Measurements from ENCODE around the gene CHST9.

The CHST9 gene

DNA sequence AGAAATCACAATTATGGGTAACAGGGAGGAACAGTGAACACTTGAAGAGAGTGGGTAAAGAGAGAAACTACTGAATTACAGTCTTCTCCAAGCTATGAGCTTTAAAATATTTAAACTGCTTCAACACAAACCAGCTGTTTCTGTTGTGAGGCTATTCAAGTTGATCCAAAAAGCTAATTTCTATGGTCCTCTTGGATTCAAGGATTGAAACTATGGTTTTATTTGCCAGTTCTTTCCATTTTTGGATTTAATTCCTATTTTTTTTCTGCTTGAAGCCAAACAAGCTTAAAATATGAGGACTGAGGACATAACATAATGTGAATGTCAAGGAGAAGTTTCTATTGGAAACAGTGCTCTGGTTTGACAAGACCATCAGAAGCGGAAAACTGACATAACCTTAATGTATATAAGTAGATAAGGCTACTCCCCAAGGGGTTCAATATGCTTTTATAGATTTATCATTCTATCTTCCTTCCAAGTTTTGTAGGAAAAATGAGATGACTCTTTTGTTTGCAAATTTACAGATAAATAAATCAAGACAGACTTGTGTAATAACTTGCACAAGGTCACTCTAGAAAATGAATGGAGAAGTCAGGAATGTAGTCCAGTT is 258.9 kb downstream of the CHST9 start:
- no peak for DNase-seq

DNA sequence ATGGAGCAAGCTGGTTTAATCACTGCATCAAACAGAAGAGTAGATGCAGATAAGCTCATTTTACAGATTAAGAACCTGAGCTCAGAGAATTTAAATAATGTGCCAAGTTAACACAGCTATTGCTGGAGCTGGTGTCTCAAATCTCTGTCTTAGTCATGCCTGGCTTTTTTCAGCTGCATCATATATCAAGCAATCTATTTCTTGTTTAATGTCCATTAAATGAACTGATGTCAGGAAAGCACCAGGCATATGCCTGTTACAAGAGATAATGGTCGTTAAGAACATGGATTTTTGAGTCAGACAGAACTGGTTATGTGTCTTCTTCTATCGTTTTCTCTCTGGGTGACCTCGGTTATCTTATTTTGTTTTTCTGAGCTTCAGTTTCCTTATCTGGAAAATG is 259.8 kb downstream of the CHST9 start:
- no peak for DNase-seq

DNA sequence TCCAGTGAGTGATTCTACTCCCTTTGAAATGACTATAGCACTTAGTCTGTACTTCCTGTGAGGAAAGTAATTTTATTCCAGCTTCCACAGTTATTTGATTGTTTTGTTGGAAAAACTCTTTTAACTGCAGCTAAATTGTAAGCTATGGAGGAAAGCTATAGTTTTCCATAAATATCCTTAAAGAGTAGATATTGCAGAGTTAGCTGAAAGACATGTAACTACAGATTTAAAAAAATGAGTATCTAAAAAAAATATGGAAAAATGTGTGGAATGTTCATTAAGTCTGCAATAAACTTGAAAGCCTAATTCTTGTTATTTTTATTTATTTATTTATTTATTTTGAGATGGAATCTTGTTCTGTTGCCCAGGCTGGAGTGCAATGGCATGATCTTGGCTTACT is 262.8 kb downstream of the CHST9 start:
- no peak for DNase-seq

- no peak for DNase-seq
Measured at GRCh38 chr18:26920644-26921043, 264.5 kb downstream of the CHST9 start.

DNA sequence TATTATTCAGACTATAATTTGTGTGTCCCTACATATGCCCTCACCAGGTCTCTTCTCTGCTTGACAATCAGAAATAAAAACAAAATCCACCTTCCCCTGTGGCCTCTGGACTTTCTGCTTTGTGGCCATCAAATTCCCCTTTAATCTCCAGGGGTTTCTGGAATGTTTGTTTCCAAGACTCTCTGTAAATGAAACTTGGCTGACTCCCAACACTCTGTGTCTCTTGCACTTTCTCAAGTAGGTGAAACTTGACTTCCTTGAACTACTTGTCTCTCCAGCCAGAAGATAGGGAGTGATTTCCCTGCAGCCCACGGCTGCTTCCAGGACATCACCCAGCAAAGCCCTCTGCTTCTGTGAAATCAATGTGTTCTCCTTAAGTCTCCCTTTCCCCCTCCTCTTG is 265.5 kb downstream of the CHST9 start:
- DNase-seq = no peak

DNA sequence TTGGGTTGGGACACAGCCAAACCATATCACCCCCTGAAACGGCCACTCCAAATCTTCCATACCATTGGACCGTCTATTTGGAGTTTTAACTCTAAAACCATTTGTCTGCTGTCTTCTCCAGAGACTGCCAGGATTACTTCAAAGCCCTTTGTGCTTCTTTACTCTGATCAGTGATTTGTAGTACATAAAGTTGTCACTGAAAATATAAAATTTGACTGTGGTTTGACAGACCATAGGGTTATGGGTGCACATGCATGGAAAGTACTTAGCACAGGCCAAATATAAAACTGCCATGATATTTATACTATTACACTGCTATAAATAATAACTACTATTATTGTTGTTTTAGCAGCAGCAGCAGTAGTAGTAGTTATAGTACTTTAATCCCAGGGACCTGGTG is 265.9 kb downstream of the CHST9 start:
- DNase-seq = no peak

DNA sequence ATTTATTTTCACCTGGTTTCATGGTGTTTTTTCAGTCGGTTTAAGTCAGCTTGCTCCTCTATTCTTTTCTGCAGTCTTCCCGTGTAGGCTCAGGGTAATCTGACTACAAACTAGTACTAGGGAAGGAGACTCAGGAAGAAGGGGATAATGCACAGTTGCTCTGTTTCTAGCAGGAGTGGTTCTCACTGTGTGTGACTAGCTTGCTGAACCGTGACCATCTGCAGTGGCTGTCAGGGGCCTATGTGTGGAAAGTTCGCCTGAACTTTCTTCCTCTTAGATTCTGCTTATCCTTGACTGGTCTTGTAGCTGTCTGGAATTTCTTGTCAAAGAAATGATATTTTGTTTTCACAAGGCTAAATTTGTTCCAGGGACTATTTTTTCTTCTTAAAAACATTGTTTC is 273.3 kb downstream of the CHST9 start:
- DNase-seq = no peak

- no peak for DNase-seq
Measured at GRCh38 chr18:26909599-26910290, 275.4 kb downstream of the CHST9 start.

DNA sequence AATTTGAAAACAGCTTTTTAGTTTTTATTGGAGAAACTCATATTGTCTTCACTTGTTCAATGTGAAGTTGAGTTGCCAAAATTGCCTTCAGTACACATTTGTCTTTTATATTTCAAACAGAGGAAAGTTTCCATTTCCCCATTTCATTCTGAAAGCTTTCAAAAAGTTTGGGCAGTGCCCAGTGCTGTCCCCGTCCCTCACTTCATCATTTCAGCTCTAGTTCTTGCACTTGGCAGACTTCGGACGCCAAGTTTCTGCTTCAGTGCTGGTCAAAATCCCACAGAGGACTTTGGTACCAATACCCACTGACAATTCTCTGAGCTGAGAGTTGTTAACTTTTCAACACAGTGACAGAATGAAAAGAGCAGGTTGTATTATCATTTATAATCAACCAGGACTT is 276.2 kb downstream of the CHST9 start:
- no peak for DNase-seq

DNA sequence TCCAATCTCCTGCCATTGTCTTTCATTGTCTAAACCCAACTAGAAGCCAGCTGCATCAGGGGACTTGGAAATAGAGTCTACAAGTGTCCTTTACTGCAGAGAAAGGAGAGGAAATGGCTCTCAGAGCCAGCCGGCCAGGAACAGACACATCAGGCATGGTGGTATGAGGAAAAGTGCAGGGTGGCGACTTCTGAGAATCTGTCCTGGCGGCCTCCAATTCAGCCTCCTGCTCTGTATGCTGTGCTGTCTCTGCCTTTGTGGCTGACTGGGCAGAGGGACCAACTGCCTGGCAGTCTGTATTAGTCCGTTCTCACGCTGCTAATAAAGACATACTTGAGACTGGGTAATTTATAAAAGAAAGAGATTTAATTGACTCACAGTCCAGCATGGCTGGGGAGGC is 282.8 kb downstream of the CHST9 start:
- no peak for DNase-seq

- no peak for DNase-seq
Measured at GRCh38 chr18:26901020-26901419, 284.1 kb downstream of the CHST9 start.

- DNase-seq = no peak
Measured at GRCh38 chr18:26894426-26894825, 290.7 kb downstream of the CHST9 start.

GRCh38 chr18:26893996-26894395 is 291.1 kb downstream of the CHST9 start:
- no peak for DNase-seq

- no peak for DNase-seq
Measured at GRCh38 chr18:26888259-26888658, 296.8 kb downstream of the CHST9 start.

DNA sequence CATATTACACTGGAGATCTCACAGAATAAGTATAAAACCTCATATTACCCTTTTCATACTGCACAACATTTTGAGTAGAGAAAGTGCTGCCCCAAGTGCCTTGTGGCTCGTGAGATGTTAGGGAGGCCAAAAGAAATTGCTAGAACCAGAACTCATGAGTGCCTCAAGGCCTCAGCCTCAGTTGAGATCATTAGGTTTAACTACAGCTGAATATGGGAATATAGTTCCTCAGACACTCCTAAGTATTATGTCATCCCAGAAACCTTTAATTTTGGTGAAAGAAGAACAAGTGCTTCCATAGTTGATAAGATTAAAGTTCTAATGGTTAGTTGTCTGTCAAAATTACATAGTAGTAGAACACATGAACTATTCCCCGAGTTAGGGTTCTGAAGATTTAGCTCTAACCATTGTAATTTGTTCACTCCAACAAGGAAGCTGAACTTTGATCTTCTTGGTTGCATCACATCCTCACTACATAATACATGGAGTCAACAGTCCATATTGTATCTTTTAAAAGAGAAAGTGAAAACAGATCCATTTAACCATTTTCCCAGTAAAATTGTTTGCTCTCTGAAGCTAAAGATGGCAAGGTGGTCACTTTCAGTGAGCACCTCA is 310.0 kb downstream of the CHST9 start:
- no peak for DNase-seq

GRCh38 chr18:26874283-26874682 is 310.8 kb downstream of the CHST9 start:
- DNase-seq = no peak

DNA sequence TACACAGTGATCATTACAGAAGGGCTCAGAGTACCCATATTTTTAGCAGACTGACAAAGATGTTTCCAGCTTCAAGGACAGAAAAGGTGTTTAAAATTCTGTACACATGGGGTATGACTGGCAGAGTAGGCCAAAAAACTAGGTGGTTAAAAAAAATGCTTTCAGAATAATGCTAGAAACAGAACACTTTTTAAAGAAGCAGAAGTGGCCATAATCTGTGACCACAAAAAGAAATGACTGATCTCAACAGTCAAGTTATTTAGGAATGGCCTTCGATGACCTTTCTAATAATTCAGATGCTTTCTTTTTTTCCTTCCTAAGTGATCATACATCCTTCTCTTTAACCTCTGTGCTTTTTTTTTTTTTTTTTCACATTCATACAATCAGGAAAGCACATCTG is 315.5 kb downstream of the CHST9 start:
- no peak for DNase-seq

- no peak for DNase-seq
Measured at GRCh38 chr18:26868968-26869586, 316.0 kb downstream of the CHST9 start.

DNA sequence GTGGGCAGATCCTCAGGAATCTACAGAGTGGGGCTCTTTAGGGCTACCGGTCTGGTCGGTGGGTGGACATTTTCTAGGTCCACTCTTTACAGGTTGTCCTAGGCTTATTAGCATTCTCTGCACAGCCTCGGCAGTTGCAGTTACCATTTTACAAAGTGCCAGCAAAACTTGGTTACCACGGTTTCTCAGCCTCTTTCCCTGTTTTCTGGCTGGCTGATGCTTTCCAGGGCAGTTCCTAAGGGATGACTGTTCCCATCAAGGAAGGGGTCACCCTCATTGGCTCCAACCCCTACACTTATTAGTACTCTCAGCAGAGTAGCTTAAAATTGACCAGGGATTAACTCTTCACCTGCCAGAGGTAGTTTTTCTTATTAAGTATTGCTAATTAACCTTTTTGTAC is 317.6 kb downstream of the CHST9 start:
- no peak for DNase-seq

- no peak for DNase-seq
Measured at GRCh38 chr18:26865557-26865956, 319.6 kb downstream of the CHST9 start, which contains the start of gene AQP4. Gene AQP4, minus strand, starts transcription at chr18:26865707. Its CDS starts 18 bp downstream, at chr18:26865689.

- DNase-seq = no peak
Measured at GRCh38 chr18:26864658-26865057, 320.4 kb downstream of the CHST9 start.

DNA sequence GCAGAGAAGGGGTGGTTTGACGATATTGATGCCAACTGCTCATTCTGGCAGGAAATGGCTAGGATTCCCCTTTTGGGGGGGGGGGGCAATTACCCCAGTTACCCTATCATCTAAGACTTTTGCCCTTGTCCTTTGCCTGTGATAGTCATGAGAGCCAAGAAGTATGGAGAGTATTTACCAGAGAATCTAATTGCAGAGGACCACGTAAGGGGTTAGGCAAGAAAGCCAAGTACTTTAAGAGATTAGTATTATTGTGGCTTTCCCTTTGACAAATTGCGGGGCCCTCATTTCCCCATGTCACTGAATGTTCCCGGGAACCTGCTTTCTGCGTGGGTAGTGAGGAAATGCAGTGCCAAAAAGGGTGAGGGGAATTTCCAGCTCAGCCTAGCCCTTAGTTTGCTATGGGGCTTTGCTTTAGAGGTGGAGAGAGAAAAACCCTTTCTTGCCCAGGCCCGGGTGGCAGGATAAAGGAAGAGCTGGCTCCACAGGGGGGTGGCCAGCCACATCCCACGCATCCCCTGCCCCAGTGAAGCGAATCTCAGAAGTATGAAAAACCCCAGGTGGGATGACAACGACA is 321.1 kb downstream of the CHST9 start:
- no peak for DNase-seq

DNA sequence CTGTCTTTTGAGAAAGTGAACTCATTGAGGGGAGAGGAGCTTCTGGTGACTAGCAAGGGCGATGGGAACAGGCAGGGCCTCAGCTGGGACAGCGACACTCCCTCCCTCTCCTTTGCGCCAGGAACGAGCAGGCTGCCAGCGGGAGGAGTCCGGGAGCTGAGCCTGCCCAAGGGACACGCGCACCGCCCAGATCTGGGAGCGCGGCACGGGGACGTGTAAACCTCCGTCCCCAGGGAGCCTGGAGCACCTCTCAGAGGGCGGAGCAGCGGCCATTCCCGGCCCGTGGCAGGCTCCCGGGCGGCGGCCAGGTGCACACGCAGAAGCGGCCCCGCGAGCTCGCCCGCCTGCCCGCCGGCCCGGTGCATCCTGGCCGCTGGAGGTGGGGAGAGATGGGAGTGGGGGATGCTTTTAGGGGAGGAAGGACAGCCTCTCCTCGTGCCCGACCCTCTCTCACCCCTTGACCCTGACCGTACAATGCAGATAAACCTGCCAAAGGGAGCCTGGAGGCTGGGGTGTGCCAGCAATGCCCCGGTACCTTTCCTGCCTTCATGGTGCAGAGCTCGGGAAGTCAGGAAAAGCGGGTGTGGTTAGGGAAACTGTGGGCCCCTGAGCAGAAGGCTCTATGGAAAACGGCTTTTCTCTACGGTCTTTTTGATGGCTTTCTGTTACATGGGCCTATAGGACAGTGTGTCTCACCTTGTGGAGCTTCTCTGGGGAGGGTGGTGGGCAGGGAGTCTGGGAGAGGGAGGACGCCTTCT is 321.8 kb downstream of the CHST9 start:
- DNase-seq = no peak
